Limb (tissue), 2 donors: Measurements from ENCODE around the gene IRF7.
"Not testable (repeated sequence)": the region's sequence is repeated elsewhere in the genome, so short reads cannot be mapped to it uniquely, and the experiment has no call there.

ENCODE experiments used
- DNase-seq, 2 donors: peaks; one replicate each; pipeline ENCODE4 v3.0.0-alpha.2; 2016; ENCODE audit errors: extremely low spot score in 2 of 2

IRF7 gene

DNA sequence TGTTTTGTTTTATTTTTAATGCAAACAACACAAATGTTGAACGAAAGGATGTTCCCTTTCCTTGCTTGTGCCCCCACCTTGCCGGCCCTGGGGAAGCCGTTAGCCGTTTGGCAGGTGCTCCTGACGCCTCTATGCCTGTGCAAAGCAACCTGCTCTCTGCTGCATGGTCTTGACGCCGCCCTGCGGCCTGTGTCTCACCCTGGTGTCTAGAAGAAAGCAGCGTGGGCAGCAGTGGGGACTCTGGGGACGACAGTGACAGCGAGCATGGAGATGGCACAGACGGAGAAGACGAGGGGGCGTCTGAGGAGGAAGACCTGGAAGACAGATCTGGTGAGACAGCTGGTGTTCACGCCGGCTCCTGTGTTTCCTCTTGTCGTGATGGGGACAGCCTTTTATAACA, 34.0 kb downstream of the IRF7 start:
- no peak for DNase-seq

- no peak for DNase-seq
These were observed 34.4 kb downstream of the IRF7 start for GRCh38 chr11:581342-581741.

DNA sequence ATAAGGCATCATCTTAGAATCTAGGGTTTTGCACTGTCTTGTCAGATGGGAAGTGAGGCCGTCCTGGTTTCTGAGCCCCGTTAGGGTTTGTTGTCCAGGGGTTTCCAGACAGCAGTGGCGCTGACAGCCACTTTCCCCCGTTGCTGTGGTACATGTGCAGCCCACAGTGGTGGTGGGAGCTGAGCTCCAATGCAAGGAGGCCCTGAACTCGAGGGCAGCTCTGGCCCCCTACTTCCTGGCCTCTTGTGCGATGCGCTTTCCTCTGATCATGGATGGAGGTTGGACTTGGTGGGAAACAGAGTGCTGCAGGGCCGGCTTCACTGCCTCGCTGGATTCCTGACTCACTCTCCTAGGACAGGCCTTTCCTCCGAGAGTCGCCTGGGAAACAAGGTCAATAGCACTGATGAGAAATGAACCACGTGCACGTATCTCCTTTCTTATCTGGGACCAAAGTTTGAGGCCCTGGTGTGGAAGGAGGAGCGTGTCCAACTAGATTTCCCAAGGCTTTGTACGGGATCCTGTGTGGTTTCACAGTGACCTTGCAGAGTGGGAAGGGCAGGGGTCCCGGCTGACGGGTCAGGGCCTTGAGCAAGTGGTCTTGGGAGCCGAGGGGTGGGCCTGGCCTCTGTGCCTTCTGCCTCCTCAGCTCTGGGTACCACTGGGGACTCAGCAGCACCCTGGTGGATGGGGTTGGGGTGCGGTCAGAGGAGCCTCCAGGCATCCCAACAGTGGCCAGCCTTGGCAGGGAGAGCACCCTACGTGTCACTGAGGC, 35.7 kb downstream of the IRF7 start:
- no peak for DNase-seq

GRCh38 chr11:578276-579035, 37.3 kb downstream of the IRF7 start:
- no peak for DNase-seq

DNA sequence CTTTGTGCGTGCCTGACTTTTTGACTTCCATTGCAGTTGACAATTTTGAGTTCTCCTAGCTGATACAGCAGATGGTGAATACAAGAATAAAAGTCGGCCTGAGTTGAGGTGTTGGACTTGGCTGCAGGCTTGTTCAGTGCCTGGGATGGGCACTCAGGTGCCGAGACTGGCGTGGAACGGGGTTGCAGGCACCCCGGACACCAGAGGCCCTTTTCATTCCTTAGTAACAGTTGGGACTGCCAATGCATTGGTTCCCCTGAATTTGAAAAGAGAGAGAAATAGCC, 38.2 kb downstream of the IRF7 start:
- DNase-seq, result no peak

GRCh38 chr11:576811-577610, 38.7 kb downstream of the IRF7 start:
- DNase-seq, result no peak

- DNase-seq, result peak; percentile 95 to 98
These were observed 39.6 kb downstream of the IRF7 start, which contains the start of gene PHRF1 for GRCh38 chr11:575996-576768. Gene PHRF1 (plus strand): TSS chr11:576470. CDS start chr11:581513, 5,043 bp downstream.

DNA sequence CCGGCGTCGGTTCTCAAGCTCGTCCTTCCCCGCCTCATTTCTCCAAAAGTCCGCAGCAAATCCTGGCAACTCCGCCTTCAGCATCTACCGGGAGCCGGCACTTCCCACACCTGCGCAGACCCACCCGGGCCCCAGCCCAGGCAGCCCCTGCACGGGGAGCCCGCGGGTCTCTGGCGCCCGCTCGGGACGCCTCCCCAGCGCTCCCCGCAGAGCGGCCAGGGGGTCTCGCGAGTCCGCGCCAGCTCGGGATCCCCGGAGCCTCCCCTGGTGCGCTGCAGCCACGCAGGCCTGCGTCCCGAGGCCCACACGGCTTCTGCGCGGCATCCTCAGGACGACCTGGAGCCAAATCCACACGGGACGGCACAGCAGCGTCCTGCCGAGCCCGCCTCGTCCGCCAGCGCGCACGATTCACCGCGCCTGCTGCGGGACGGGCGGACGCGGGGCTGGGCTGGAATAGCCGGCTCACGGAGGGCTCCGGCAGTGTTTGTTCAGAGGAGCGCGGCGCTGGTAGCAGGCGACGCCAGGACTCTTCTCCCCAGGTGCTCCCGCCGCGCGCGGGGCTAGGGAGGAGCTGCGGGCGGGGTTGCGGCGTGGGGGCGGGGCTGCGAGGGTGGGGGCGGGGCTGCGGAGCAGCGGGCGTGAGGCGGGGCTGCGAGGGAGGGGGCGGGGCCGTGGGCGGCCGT, 40.3 kb downstream of the IRF7 start:
- no peak for DNase-seq

DNA sequence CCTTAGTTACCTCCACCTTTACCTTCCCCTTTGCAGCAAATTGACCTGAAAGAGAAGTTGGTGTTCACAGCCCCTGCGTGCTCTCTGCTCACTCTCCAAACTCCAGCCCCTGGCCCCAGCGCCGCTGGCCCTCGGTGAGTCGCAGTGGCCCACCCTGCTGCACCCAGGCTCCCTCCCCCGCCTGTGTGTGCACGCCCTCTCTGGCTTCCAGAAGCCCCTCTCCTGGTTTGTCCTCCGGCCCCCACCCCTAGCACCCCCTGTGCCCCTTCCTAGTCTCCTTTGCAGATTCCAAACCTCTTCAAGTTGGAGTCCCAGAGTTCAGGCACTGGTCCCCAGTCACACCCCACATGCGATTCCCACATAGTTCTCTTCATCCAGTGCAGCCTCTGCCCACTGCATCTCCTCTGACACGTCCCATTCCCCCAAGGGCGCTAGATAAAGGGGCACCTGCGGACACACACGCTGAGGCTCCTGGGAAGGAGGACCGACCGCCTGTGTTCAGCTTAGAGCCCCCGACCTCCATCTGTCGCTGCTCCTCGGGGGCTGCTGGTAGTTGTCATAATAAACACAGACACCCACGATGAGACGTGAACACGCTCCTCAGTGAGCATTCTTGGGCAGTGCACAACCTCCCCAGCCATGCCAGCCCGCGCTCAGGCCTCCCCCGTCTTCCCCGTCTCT, 41.0 kb downstream of the IRF7 start:
- no peak for DNase-seq

DNA sequence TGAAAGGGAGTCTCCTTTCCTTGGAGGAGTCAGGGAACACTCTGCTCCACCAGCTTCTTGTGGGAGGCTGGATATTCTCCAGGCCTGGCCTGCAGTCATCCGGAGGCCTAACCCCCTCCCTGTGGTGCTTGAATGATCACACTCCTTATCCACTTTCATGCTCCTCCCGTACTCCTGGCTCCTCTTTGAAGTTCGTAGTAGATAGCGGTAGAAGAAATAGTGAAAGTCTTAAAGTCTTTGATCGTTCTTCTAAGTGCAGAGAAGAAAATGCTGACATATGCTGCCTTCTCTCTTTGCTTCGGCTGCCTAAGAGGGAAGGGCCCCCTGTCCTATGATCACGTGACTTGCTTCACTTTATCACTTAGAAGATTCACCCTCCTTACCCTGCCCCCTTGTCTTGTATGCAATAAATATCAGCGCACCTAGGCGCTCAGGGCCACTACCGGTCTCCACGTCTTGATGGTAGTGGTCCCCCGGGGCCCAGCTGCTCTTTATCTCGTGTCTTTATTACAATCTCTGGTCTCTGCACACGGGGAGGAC, 41.6 kb downstream of the IRF7 start:
- DNase-seq, result not testable (repeated sequence)

- no peak for DNase-seq
These were observed 42.5 kb downstream of the IRF7 start for GRCh38 chr11:573146-573759.

GRCh38 chr11:571802-572185, 44.0 kb downstream of the IRF7 start:
- DNase-seq, result no peak

DNA sequence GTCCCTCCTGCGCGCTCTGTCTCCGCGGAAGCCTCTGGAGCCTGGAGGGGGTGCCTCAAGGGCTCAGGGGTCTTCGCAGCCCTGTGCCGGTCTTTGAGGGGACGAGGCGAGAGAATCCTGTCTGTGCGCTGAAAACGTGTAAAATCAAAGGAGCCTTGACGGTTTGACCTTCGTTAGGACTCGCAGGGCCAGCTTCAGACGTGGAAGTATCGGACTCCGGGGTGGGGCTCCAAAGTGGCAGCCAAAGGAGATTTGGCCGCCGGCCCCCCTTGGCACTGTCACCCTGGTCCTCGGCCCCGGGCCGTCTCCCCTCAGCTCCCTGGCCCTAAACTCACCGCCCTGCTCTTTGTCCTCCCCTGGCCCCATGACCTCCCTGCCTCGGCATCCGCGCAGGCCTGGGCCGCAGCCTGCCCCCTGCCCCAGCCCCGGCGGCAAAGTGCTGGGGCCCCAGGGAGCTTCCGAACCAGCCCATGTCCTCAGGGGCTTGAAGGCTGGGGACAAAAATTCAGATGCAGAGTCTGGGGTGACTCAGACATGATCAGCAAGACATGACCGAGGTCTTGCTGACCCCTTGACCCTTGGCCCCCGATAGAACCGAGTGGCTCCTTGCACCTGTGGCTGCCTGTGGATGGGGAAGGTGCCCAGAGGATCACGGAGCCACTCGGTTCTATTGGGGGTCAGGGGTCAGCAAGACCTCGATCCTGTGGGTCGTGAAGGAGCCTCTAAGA, 46.4 kb downstream of the IRF7 start:
- DNase-seq, result no peak

GRCh38 chr11:568306-569157, 47.2 kb downstream of the IRF7 start:
- peak; percentile 93 to 96 for DNase-seq

DNA sequence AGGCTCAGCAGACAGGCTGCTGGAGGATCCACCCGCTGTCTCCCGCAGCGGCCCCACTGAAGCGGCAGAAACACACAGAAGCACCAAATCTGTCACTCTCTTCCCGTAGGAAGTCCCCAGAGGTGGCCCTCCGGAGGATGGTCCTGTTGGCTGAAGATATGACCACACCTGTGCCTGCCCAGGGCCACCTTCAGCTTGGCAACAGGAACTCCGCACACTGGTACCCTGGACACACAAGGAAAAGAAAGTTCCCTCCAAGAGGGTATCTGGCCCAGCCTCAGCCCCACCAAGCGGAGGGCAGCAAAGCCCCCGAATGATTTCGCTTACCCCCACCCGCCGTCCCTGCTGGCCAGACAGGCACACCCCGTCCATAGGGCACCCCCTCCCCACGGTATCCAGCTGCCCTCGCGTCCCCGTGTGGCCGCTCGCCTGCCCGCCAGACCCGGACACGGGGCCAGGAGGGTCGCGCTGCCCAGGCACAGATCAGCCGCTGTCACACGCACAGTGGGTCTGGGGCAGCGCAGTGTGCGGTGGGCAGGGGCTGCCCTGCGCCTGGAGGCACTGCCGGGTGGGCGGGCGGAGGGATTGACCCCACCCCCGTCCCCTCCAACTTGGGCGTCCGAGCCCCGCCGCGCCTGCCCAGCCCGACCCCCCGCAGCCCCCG, 48.0 kb downstream of the IRF7 start:
- DNase-seq, result peak in 1 of 2 donors; percentile 2

DNA sequence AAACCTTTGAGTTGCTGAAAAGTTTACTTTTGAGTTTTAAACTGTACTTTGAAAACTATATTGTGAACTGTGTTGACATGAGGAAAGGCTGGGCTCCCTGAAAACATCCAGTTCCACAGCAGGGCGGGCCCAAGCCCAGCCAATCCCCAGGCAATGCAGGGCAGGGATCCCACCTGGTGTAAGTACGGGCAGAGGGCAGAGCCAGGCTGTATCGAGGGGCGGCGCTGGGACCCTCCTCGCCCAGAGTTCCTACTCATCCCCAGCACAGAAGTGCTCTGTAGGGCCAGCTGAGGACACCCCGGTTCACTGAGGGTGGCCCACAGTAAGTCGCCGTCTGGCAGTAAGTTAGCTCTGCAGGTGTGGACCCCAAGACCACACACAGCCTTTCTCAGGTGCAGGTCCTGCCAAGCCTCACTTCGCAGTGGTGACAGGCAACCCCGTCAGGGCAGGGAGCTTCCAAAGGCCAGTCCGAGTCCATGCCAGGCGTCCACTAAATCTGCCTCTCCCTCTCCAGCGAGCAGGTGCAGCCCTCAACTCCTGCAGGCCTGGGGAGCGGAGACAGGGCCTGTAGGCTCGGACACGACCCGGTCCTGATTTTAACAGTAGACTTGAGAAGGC, 48.6 kb downstream of the IRF7 start:
- DNase-seq, result no peak

DNA sequence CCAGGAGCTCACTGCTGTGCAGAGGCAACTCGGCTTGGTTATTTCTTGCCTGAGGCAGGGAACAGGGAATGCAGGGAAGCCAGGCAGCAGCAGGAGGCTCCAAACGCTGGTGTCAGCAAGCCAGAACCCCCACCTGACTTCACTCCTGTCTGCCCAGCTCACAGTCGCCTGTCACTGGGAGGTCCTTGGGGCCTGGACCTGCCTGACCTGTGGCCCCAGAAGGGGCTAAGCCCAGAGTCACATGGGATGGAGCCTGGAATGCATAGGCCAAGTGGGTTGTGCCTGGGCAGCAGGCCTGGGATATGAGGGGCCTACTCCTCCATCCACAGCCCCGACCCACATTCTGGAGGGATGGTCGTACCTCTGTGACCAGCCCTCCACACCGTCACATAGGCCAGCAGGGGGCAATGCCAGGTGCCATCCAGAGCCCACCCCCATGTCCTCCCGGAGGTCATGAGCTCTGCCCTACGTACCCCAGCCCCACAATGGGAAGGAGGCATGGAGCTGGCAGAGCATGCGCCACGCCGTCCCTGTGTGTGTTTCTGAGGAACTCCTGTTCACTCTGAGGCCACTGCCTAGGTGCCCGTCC, 49.7 kb downstream of the IRF7 start:
- no peak for DNase-seq
